Measurements from ENCODE around the gene HSD11B2.

The HSD11B2 gene

GRCh38 chr16:67441271-67441753, 10.4 kb downstream of the HSD11B2 start:
- peaks cover 9% of the 10 kb centered on the region; the same call in 1 of the 2 replicates for H3K36me3 ChIP-seq
- peak; percentile 70 for DNase-seq

DNA sequence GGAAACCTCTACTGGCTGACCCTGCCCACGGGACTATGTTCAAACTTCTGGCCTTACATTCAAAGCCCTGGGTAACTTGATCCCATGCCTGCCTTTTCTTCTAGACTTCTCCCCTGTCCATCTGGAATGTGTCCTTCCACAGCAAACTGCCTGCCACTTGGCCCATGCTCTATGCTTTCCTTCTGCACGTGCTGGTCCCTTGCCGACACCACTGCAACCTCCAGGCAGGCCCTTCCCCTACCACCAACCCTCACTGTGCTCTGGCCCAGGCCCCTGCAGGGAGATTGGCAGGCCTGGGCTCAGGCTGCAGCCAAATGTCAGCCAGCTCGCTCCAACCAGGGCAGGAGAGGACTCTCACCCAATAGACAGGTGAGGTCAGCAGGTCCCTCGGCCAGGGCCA, 11.0 kb downstream of the HSD11B2 start:
- no peak overlapping the region for H3K4me3 ChIP-seq (ENCODE audit: low read depth, low read length)
- H3K36me3 ChIP-seq = peaks cover 9% of the 10 kb centered on the region; the same call in 1 of the 2 replicates
- H3K27me3 ChIP-seq = no peaks in the 10 kb centered on the region
- no peaks in the 10 kb centered on the region for H3K9me3 ChIP-seq
- TF ChIP-seq CTCF (IDR thresholded peaks at IDR 0.05; ENCODE audit: low read depth, low read length) = no peak
- peaks cover 17% of the 10 kb centered on the region for H3K4me1 ChIP-seq
- DNase-seq = no peak

More at GRCh38 chr16:67441271-67441753, 10.4 kb downstream of the HSD11B2 start:
- Histone ChIP-seq H3K4me1 (peaks cover 17% of the 10 kb centered on the region), H3K9me3 (no peaks in the 10 kb centered on the region), H3K4me3 (ENCODE audit: low read depth, low read length) (no peak overlapping the region), H3K27me3 (no peaks in the 10 kb centered on the region)
- TF ChIP-seq CTCF (IDR thresholded peaks at IDR 0.05; ENCODE audit: low read depth, low read length) = no peak

- no peak overlapping the region for H3K4me3 ChIP-seq (ENCODE audit: low read depth, low read length)
- TF ChIP-seq CTCF (IDR thresholded peaks at IDR 0.05; ENCODE audit: low read depth, low read length) = no peak
- H3K27me3 ChIP-seq = no peaks in the 10 kb centered on the region
- peak; percentile 46 for DNase-seq
- H3K36me3 ChIP-seq = peaks cover 11% of the 10 kb centered on the region; the same call in 1 of the 2 replicates
- peaks cover 17% of the 10 kb centered on the region for H3K4me1 ChIP-seq
- no peaks in the 10 kb centered on the region for H3K9me3 ChIP-seq
Observed at GRCh38 chr16:67442581-67443255, 11.8 kb downstream of the HSD11B2 start.

GRCh38 chr16:67443265-67443664, 12.3 kb downstream of the HSD11B2 start:
- Histone ChIP-seq H3K27me3 (no peaks in the 10 kb centered on the region), H3K9me3 (no peaks in the 10 kb centered on the region), H3K36me3 (peaks cover 10% of the 10 kb centered on the region; the same call in 1 of the 2 replicates), H3K4me1 (peaks cover 17% of the 10 kb centered on the region), H3K4me3 (ENCODE audit: low read depth, low read length) (no peak overlapping the region)
- no peak for DNase-seq
- no peak for TF ChIP-seq CTCF (IDR thresholded peaks at IDR 0.05; ENCODE audit: low read depth, low read length)

DNA sequence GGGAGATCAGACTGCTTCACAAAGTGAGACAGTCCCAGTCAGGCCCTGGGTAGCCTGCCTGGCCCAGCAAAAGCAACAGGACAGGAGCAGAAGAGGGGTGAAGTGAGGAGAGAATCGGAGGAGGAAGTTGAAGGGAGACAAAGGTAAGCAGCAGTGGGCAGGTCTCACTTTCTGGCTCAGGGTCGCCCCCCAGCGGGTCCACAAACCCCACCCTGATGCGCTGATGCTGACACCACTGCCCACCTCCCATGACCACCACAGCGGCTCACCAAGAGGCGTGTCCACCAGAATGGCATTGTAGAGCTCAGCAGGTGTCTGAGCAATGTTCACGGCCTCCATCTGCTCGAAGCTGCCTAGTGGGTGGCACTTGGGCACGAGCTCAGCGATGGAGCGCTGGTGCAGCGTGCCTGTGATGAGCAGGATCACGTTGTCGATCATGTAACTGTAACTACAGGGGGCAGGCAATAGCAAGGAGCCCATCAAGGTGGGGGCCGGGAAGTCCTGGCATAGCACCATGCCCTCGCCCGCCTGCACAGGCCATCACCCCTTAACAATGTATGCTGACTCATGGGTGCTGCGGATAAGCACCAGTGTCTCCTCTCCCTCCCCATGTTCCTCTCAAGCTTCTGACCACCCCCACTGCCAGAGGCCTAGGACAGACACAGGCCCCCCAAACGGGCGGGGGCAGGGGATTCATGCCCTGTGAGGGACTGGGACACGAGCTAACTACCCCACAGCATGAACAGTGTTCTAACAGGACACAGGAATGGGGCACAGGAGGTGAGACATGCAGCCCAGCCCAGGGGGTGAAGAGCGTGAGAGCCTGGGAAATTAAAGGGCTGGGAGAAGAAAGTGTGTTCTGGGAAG, 13.6 kb downstream of the HSD11B2 start:
- TF ChIP-seq CTCF (IDR thresholded peaks at IDR 0.05; ENCODE audit: low read depth, low read length) = no peak; the same call in 1 of the 2 replicates
- no peak for DNase-seq
- Histone ChIP-seq H3K27me3 (no peaks in the 10 kb centered on the region), H3K9me3 (no peaks in the 10 kb centered on the region), H3K36me3 (peaks cover 8% of the 10 kb centered on the region; the same call in 1 of the 2 replicates), H3K4me1 (peaks cover 17% of the 10 kb centered on the region), H3K4me3 (ENCODE audit: low read depth, low read length) (no peak overlapping the region)

All from BE2C (cell line).